ENCODE measurements around the gene NPTX2. TPM values are rescaled to one million over a fixed set of nuclear protein-coding genes. Genes with fewer than 3 reads are reported as not detected.

NPTX2 gene
- total RNA-seq, 2 donors from 2014 or later: 0.53 to 1.3 TPM

DNA sequence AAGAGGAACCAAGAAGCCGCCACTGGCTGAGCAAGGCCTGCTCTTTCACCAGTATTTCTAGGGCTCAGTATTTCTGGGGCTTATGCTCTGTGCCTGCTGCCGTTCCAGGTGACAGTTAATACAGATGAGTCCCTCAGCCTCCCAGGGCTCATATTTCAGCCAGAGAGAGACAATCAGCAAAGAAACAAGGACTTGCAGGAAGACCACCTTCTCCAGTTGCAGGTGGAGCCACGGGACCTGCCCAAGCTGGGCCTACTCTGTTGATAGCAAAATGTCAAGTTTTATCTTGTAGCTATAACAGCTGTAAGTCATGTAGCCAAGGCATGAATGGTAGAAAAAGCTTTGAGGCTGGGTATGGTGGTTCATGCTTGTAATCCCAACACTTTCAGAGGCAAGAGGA is 42.7 kb downstream of the NPTX2 start:
- TF ChIP-seq, protein P1, sequence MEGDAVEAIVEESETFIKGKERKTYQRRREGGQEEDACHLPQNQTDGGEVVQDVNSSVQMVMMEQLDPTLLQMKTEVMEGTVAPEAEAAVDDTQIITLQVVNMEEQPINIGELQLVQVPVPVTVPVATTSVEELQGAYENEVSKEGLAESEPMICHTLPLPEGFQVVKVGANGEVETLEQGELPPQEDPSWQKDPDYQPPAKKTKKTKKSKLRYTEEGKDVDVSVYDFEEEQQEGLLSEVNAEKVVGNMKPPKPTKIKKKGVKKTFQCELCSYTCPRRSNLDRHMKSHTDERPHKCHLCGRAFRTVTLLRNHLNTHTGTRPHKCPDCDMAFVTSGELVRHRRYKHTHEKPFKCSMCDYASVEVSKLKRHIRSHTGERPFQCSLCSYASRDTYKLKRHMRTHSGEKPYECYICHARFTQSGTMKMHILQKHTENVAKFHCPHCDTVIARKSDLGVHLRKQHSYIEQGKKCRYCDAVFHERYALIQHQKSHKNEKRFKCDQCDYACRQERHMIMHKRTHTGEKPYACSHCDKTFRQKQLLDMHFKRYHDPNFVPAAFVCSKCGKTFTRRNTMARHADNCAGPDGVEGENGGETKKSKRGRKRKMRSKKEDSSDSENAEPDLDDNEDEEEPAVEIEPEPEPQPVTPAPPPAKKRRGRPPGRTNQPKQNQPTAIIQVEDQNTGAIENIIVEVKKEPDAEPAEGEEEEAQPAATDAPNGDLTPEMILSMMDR (conservative IDR thresholded peaks at IDR 0.05): no peak
- Mint-ChIP-seq H3K4me3 (no peak overlapping the region), H3K27me3 (ENCODE audit: insufficient read depth) (peaks cover 18% of the 10 kb centered on the region), H3K27ac (no peak overlapping the region), H3K9me3 (no peaks in the 10 kb centered on the region), H3K36me3 (ENCODE audit: low read depth) (no peaks in the 10 kb centered on the region), H3K4me1 (no peaks in the 10 kb centered on the region)
- no peak for DNase-seq
- no peaks in the 10 kb centered on the region for H3K27me3 ChIP-seq (ENCODE audit: control insufficient read depth, insufficient read depth, low read length, poor library complexity, severe bottlenecking)
- H3K4me1 ChIP-seq (ENCODE audit: control insufficient read depth, insufficient read depth, low read length): no peaks in the 10 kb centered on the region
- H3K36me3 ChIP-seq (ENCODE audit: control insufficient read depth, insufficient read depth, low read length): no peaks in the 10 kb centered on the region
- 91 to 93% methylated on average over 3 of the region's 3 CpGs for WGBS, 2 experiments (ENCODE audit: insufficient coverage in 1 of 2, insufficient read length in 1 of 2)
- H3K9me3 ChIP-seq (ENCODE audit: control insufficient read depth, low read length): no peaks in the 10 kb centered on the region
- no peak overlapping the region for H3K4me3 ChIP-seq (ENCODE audit: low read length)
- H3K9ac ChIP-seq (ENCODE audit: extremely low read depth, low read length, poor library complexity, severe bottlenecking): no peak overlapping the region
- no peak overlapping the region for H3K27ac ChIP-seq (ENCODE audit: low read depth, low read length)

DNA sequence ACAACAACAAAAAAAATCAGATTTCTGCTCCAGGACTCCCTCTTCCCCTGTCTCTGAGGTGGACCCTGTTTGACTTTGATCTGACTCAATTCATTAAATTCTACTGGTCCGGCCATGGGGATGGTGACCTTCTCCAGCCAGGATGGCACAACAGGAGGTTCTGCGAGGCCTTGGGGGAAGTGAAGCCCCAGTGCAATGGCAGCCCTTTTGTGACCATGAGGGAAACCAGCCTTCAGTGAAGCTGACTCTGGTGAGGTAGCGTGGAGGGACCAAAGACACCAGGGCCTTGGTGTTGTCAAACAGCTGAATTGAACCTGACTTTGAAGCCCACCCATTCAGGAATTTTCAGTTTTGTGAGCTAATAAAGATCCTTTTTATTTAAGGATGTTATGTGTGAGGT is 44.5 kb downstream of the NPTX2 start:
- WGBS, 2 experiments (ENCODE audit: insufficient coverage in 1 of 2, insufficient read length in 1 of 2): 60 to 63% methylated on average over 3 of the region's 3 CpGs
- TF ChIP-seq, protein P1 (conservative IDR thresholded peaks at IDR 0.05): no peak
- no peaks in the 10 kb centered on the region for H3K4me1 ChIP-seq (ENCODE audit: control insufficient read depth, insufficient read depth, low read length)
- H3K9me3 ChIP-seq (ENCODE audit: control insufficient read depth, low read length): no peaks in the 10 kb centered on the region
- Mint-ChIP-seq H3K27ac (no peak overlapping the region), H3K4me1 (no peaks in the 10 kb centered on the region), H3K9me3 (no peaks in the 10 kb centered on the region), H3K4me3 (no peak overlapping the region), H3K36me3 (ENCODE audit: low read depth) (no peaks in the 10 kb centered on the region), H3K27me3 (ENCODE audit: insufficient read depth) (peaks cover 25% of the 10 kb centered on the region)
- H3K9ac ChIP-seq (ENCODE audit: extremely low read depth, low read length, poor library complexity, severe bottlenecking): no peak overlapping the region
- no peaks in the 10 kb centered on the region for H3K36me3 ChIP-seq (ENCODE audit: control insufficient read depth, insufficient read depth, low read length)
- DNase-seq: no peak
- no peaks in the 10 kb centered on the region for H3K27me3 ChIP-seq (ENCODE audit: control insufficient read depth, insufficient read depth, low read length, poor library complexity, severe bottlenecking)
- H3K4me3 ChIP-seq (ENCODE audit: low read length): no peak overlapping the region
- no peak overlapping the region for H3K27ac ChIP-seq (ENCODE audit: low read depth, low read length)

DNA sequence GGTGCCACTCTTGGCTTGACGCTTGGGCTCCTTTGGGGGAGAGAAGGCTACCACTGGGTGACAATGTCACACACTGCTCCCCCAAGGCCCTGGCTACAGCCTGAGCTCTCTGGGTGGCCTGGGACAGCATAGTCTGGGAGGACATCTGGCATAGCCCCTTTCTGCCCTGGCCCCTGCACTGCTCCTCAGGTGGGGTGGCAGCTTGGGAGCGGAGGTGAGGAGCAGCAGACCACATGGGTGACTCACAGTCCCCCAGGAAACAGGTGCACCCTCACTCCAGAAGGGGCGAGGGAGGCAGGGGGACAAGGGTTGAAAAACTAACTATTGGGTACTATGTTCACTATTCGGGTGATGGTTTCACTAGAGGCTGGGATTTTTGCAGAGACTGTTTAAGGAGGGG is 45.2 kb downstream of the NPTX2 start:
- TF ChIP-seq, protein P1 (conservative IDR thresholded peaks at IDR 0.05): no peak
- peaks cover 32% of the 10 kb centered on the region for H3K27me3 Mint-ChIP-seq (ENCODE audit: insufficient read depth)

More for the DNA sequence above, 45.2 kb downstream of the NPTX2 start:
- Mint-ChIP-seq H3K4me3 (no peak overlapping the region), H3K27ac (no peak overlapping the region), H3K36me3 (ENCODE audit: low read depth) (no peaks in the 10 kb centered on the region), H3K4me1 (no peaks in the 10 kb centered on the region), H3K9me3 (no peaks in the 10 kb centered on the region)
- Histone ChIP-seq H3K4me3 (ENCODE audit: low read length) (no peak overlapping the region), H3K27ac (ENCODE audit: low read depth, low read length) (no peak overlapping the region), H3K27me3 (ENCODE audit: control insufficient read depth, insufficient read depth, low read length, poor library complexity, severe bottlenecking) (no peaks in the 10 kb centered on the region), H3K9me3 (ENCODE audit: control insufficient read depth, low read length) (no peaks in the 10 kb centered on the region), H3K9ac (ENCODE audit: extremely low read depth, low read length, poor library complexity, severe bottlenecking) (no peak overlapping the region), H3K36me3 (ENCODE audit: control insufficient read depth, insufficient read depth, low read length) (no peaks in the 10 kb centered on the region), H3K4me1 (ENCODE audit: control insufficient read depth, insufficient read depth, low read length) (no peaks in the 10 kb centered on the region)
- 92 to 100% methylated on average over 1 to 4 of the region's 4 CpGs for WGBS, 2 experiments (ENCODE audit: insufficient coverage in 1 of 2, insufficient read length in 1 of 2)
- no peak for DNase-seq
